Tibial artery (tissue), 4 donors: Measurements from ENCODE around the gene MRPS17.

Experiments
- DNase-seq, 2 donors: peaks; one replicate each; pipeline ENCODE4 v3.0.0-alpha.2; 2019
- H3K27ac ChIP-seq, 2 donors: fragments of 200-600 bp; sonication (generic) in 1 of 2; 1 replicate in 1 of 2; 2 replicates in 1 of 2; pipeline ENCODE4 v1.5.1; 2018 to 2019; ENCODE audit warnings: mild to moderate bottlenecking in 1 of 2
- H3K27me3 ChIP-seq, 2 donors: fragments of 200-600 bp; sonication (generic) in 1 of 2; one replicate each; pipeline versions ENCODE4 v1.5.1 to v1.6.0; 2016 to 2019
- H3K36me3 ChIP-seq, 3 donors: fragments of 200-600 bp; sonication (generic) in 2 of 3; one replicate each; pipeline ENCODE4 v1.5.1; 2016 to 2019; ENCODE audit warnings: mild to moderate bottlenecking in 2 of 3
- H3K4me1 ChIP-seq, 4 donors: fragments of 200-600 bp; sonication (generic) in 2 of 4; 1 replicate in 3 of 4; 2 replicates in 1 of 4; pipeline ENCODE4 v1.5.1; 2016 to 2019
- H3K4me3 ChIP-seq, 2 donors: fragments of 200-600 bp; sonication (generic) in 1 of 2; 1 replicate in 1 of 2; 2 replicates in 1 of 2; pipeline ENCODE4 v1.5.1; 2018 to 2019; ENCODE audit warnings: mild to moderate bottlenecking in 2 of 2
- H3K9me3 ChIP-seq, 3 donors: fragments of 200-600 bp; sonication (generic) in 1 of 3; one replicate each; pipeline ENCODE4 v1.5.1; 2016 to 2019
- CTCF ChIP-seq, 2 experiments: fragments of 200-600 bp in 1 of 2; fragments of 450-650 bp in 1 of 2; IDR thresholded peaks; one replicate each; pipeline ENCODE4 v1.5.1; 2017 to 2019; ENCODE audit warnings: antibody characterized with exemption in 2 of 2, mild to moderate bottlenecking in 1 of 2, moderate library complexity in 1 of 2
- intact Hi-C: fragments of 100-400 bp; cut with DNase I; formaldehyde crosslinking; loops from one replicate; pipeline ENCODE4 v1.15.0; 2023; ENCODE audit warnings: low total_unique reads

The MRPS17 gene

GRCh38 chr7:55983537-55983936 is 31.9 kb downstream of the MRPS17 start:
- H3K27me3 ChIP-seq, result no peaks in the 10 kb centered on the region
- TF ChIP-seq CTCF (IDR thresholded peaks at IDR 0.05), result no peak
- no peak for DNase-seq
- H3K27ac ChIP-seq, result no peak overlapping the region
- peaks cover 74 to 99% (median 95%) of the 10 kb centered on the region in 3 donors for H3K36me3 ChIP-seq
- H3K4me1 ChIP-seq, result no peaks in the 10 kb centered on the region
- no peaks in the 10 kb centered on the region for H3K9me3 ChIP-seq
- no peak overlapping the region for H3K4me3 ChIP-seq
- intact Hi-C loops, result no loop called here

GRCh38 chr7:55992346-55992745 is 40.7 kb downstream of the MRPS17 start:
- Histone ChIP-seq H3K27me3 (no peaks in the 10 kb centered on the region), H3K9me3 (no peaks in the 10 kb centered on the region), H3K4me3 (no peak overlapping the region), H3K4me1 (no peaks in the 10 kb centered on the region), H3K36me3 (peaks cover 41 to 95% (median 48%) of the 10 kb centered on the region in 3 donors), H3K27ac (no peak overlapping the region)
- intact Hi-C loops, result no loop called here
- DNase-seq, result no peak
- TF ChIP-seq CTCF (IDR thresholded peaks at IDR 0.05), result no peak

GRCh38 chr7:55996856-55997500 is 45.3 kb downstream of the MRPS17 start:
- peaks cover 51 to 80% (median 64%) of the 10 kb centered on the region in 3 donors for H3K36me3 ChIP-seq
- no peak overlapping the region for H3K27ac ChIP-seq
- no peak for DNase-seq
- H3K27me3 ChIP-seq, result no peaks in the 10 kb centered on the region
- H3K9me3 ChIP-seq, result no peaks in the 10 kb centered on the region
- no peak overlapping the region for H3K4me3 ChIP-seq
- intact Hi-C loops, result no loop called here
- H3K4me1 ChIP-seq, result no peaks in the 10 kb centered on the region
- no peak for TF ChIP-seq CTCF (IDR thresholded peaks at IDR 0.05)

GRCh38 chr7:56003749-56004148 is 52.1 kb downstream of the MRPS17 start:
- intact Hi-C loops, result loop anchor here (5.0 kb wide), 1 partner anchor 69 kb away; no protein-coding TSS in a partner anchor
- H3K9me3 ChIP-seq, result no peaks in the 10 kb centered on the region
- no peak for DNase-seq
- no peak overlapping the region for H3K4me3 ChIP-seq
- no peaks in the 10 kb centered on the region for H3K27me3 ChIP-seq
- H3K36me3 ChIP-seq, result peaks cover 15 to 17% (median 16%) of the 10 kb centered on the region in 3 donors
- no peaks in the 10 kb centered on the region for H3K4me1 ChIP-seq
- no peak for TF ChIP-seq CTCF (IDR thresholded peaks at IDR 0.05)
- H3K27ac ChIP-seq, result no peak overlapping the region
